Upper lobe of left lung (tissue), 4 donors: ENCODE measurements around the gene WDR81.

Experiments used
- POLR2A ChIP-seq, 4 donors: fragments of 450-650 bp; IDR thresholded peaks; one replicate each; pipeline ENCODE4 v1.5.1; 2016 to 2017; ENCODE audit warnings: antibody characterized with exemption in 4 of 4, mild to moderate bottlenecking in 2 of 4
- POLR2AphosphoS5 ChIP-seq, 2 donors: sonication (generic); formaldehyde crosslinking; IDR thresholded peaks; one replicate each; pipeline ENCODE4 v1.5.1; 2017; ENCODE audit warnings: antibody characterized with exemption in 2 of 2
- TF ChIP-seq, protein P1 (sequence below), 6 experiments: fragments of 450-650 bp in 4 of 6; fragments of 200-600 bp in 2 of 6; sonication (generic) in 2 of 6; IDR thresholded peaks; one replicate each; pipeline ENCODE4 v1.5.1; 2016 to 2019; ENCODE audit warnings: antibody characterized with exemption in 6 of 6

DNA sequence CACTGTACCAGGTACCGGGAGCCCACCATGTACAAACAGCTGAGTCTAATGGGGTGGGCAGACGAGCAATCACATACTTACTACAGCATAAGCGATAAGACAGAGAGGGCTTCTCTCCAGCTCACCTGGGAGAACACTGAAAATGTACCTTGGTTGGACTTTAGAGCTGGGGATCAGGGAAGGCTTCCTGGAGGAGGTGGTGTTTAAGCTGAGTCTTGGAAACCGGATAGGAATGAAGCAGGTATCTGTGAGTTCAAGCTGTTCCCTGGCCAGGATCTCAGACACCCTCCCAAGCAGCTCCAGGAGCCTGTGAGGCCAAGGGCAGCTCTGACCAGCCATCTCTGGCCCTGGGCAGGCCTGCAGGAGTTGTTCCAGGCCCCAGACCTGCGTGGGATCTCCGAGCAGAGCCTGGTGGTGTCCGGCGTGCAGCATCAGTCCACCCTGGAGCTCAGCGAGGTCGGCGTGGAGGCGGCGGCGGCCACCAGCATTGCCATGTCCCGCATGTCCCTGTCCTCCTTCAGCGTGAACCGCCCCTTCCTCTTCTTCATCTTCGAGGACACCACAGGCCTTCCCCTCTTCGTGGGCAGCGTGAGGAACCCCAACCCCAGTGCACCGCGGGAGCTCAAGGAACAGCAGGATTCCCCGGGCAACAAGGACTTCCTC lies 29.4 kb downstream of the WDR81 start:
- TF ChIP-seq, protein P1, sequence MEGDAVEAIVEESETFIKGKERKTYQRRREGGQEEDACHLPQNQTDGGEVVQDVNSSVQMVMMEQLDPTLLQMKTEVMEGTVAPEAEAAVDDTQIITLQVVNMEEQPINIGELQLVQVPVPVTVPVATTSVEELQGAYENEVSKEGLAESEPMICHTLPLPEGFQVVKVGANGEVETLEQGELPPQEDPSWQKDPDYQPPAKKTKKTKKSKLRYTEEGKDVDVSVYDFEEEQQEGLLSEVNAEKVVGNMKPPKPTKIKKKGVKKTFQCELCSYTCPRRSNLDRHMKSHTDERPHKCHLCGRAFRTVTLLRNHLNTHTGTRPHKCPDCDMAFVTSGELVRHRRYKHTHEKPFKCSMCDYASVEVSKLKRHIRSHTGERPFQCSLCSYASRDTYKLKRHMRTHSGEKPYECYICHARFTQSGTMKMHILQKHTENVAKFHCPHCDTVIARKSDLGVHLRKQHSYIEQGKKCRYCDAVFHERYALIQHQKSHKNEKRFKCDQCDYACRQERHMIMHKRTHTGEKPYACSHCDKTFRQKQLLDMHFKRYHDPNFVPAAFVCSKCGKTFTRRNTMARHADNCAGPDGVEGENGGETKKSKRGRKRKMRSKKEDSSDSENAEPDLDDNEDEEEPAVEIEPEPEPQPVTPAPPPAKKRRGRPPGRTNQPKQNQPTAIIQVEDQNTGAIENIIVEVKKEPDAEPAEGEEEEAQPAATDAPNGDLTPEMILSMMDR (IDR thresholded peaks at IDR 0.05) = no peak
- TF ChIP-seq POLR2A (IDR thresholded peaks at IDR 0.05) (no peak), POLR2AphosphoS5 (IDR thresholded peaks at IDR 0.05) (no peak)
